Panc1 (cell line): Measurements from ENCODE around the gene C16orf89.
"Not testable (repeated sequence)": the region's sequence is repeated elsewhere in the genome, so short reads cannot be mapped to it uniquely, and the experiment has no call there.

Source experiments
- CTCF ChIP-seq: fragments of 450-650 bp; IDR thresholded peaks from 2 replicates; pipeline ENCODE4 v1.5.1; 2017; ENCODE audit warnings: mild to moderate bottlenecking
- REST ChIP-seq, 2 experiments: IDR thresholded peaks; 2 replicates each; pipeline ENCODE4 v1.6.1; 2011 to 2012; ENCODE audit warnings: low read depth in 2 of 2, control low read depth in 1 of 2, low read length in 1 of 2, mild to moderate bottlenecking in 1 of 2, moderate library complexity in 1 of 2; ENCODE audit not compliant: insufficient read depth in 1 of 2
- TCF7L2 ChIP-seq: IDR thresholded peaks from 2 replicates; pipeline ENCODE4 v1.6.1; 2011; ENCODE audit warnings: mild to moderate bottlenecking, low read depth, low read length, inconsistent platforms

- not testable (repeated sequence) for TF ChIP-seq CTCF; TCF7L2; REST (IDR thresholded peaks at IDR 0.05; ENCODE audit: insufficient read depth in 1 of 2, low read depth in 2 of 2, low read length in 1 of 2)
These were observed 37.7 kb upstream of the C16orf89 start for GRCh38 chr16:5103296-5104032.
